GM15510 (cell line): ENCODE data around the gene BCHE.

Experiments used
- POLR2A ChIP-seq: IDR thresholded peaks from 3 replicates; pipeline ENCODE4 v1.6.1; 2011; ENCODE audit warnings: borderline replicate concordance; ENCODE audit not compliant: insufficient read length; ENCODE audit errors: extremely low read depth

BCHE gene

DNA sequence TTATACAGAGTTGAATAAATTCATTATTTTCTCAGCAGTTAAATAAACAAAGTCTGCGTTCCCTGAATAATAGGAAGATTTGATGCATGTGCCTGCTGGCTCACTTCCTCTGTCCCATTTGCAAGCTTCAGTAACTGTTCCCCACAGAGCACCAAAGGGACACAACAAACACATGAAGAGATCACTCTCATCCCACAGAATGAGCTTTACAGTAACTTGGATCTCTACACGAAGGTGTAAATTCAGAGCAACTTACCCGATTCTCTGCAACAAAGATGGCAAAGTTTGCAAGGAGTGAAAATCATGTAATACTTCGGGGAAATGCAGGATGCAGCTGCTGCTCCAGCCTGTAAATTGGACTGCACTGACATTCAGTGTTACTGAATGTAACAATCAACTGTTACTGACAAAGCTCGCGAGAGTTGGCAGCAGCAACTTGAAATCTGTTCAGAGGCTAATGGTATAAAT, at the start of gene BCHE:
BCHE (minus strand) TSS at position 366 of the 468 bp plus-strand sequence. CDS start 6,390 bp downstream, outside the sequence.
- TF ChIP-seq POLR2A = no peak

DNA sequence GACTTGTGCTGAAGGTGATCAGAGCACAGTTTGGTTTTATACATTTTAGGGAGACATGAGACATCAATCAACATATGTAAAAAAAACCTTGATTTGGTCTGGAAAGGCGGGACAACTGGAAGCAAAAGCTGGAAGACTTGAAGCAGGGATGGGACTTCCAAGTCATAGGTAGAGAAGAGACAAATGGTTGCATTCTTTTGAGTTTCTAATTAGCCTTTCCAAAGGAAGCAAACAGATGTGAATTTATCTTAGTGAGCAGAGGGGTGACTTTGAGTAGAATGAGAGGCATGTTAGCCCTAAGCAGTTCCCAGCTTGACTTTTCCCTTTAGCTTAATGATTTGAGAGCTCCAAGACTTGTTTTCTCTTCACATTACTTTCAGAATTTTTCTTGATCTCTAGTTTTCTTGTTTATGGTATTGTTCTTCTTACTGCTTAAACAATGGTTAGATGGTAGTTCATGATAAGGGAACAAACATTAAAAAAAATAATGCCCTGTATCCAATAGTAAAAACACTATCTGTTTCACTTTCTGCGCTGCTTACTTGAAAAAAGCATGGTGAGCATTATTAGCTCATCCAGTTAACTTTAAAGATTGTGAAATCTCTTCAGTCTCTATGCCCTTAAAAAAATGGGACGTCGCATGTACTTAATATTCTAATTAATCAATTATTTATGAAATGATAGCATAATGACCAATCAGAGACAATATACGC, 48.5 kb upstream of the BCHE start:
- no peak for TF ChIP-seq POLR2A

DNA sequence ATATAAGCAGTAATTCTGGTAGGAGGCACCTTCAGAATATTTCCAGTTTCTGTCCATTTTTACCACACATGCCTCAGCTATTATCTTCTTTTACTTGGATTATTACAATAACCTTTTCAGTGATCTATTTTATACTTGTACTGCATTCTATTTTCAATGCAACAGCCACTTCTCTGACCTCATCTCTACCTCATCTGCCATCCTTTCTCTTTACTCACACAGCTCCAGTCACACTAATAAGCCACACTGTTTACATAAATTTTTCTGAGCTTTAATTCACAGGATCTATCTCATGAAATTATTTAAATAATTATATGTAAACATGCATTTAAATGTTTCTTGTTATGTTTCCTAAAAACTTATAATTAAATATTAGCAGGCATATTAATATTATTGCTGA, 47.3 kb upstream of the BCHE start:
- no peak for TF ChIP-seq POLR2A

GRCh38 chr3:165883863-165884478, 46.7 kb upstream of the BCHE start:
- no peak for TF ChIP-seq POLR2A

DNA sequence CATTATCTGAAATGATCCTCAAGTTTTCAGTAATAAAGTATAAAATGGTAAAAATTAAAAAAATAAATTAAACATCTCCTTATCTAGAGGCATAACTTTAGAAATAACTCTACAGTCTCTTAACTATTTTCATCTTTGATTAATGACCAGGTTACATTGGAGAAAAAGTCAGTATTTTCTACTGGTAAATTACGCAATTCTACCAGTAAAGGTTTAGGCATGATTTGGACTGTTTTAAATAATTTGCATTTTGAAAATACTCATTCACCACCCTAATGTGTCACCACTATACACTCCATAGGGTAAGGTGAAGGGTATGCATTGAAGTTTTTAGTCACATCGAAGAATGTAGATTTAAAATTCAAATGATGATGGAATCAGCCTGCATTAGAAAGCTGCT, 45.9 kb upstream of the BCHE start:
- no peak for TF ChIP-seq POLR2A

DNA sequence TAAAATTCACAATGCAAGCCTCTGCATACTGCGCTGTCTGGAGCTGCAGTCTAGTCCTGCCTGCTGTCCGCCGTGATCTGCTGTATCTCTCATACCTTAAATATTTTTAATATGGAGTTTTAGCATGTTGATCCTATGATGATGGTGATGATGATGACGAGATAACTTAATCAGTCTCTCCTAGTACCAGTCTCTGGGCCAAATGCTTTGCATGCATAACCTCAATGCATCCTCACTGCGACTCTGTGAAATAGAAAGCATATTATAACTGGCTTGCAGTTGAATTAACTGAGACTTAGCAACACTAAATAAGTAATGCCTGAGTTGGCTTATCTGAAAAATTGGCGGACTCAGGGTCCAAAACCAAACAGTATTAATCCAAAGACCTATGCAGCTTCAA, 38.4 kb upstream of the BCHE start:
- no peak for TF ChIP-seq POLR2A

DNA sequence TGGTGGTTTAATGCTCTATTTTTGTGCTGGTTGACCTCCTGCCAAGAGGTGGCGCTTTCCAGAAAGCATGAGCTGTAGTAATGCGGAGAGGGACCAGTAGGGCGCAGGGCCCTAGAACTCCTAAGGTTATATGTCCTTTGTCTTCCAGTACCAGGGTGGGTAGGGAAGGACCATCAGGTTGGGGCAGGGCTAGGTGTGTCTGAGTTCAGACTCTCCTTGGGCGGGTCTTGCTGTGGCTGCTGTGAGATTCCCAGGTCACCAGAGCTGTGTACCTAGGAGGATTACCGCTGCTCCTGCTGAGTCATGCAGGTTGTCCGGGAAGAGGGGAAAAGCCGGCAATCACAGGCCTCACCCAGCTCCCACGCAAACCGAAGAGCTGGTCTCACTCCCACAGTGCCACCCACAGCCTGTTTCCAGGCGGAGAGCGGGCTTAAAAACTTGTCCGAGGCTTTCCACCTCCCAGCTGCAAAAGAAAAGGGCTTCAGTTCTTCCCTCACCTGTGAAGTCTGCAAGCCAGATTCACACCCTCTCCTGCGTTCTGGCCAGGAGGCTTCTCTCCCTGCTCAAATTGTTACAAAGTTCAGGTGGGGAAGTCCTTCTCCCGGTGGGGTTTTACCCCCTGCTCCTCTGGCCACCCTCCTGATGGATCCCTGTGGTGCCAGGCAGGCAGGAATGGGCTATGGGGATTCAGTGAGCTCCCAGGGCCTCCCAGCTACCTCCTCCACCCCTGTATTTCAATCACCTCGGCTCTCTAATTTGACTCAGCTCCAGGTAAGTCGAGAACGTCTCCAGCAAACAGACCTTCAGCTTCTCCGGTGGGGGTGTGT, 37.7 kb upstream of the BCHE start:
- no peak for TF ChIP-seq POLR2A

GRCh38 chr3:165868088-165868487, 30.9 kb upstream of the BCHE start:
- TF ChIP-seq POLR2A = no peak

GRCh38 chr3:165859061-165859460, 21.8 kb upstream of the BCHE start:
- TF ChIP-seq POLR2A = no peak

GRCh38 chr3:165855581-165855980, 18.4 kb upstream of the BCHE start:
- TF ChIP-seq POLR2A = no peak

GRCh38 chr3:165854696-165855095, 17.5 kb upstream of the BCHE start:
- TF ChIP-seq POLR2A = no peak

- no peak for TF ChIP-seq POLR2A
These were observed 15.5 kb upstream of the BCHE start for GRCh38 chr3:165852711-165853110.

- TF ChIP-seq POLR2A = no peak
These were observed 15.0 kb upstream of the BCHE start for GRCh38 chr3:165852191-165852590.

DNA sequence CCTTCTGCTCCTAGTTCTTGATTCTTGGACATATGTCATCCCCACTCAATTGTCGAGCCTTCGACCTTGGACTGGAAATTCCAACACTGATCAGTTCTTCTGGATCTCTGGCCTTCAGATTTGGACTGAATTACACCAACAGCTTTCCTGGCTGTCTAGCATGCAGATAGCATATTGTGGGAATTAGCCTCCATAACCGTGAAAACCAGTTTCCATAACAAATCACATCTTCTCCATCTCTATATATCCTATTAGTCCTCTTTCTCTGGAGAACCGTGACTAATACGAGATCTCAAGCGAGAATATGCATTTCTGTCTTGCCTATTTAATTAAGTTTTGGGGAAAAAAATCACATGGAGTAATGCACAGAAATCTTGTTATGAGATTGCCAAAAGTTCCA, 8.8 kb upstream of the BCHE start:
- TF ChIP-seq POLR2A = no peak

GRCh38 chr3:165839296-165840076, 2.3 kb upstream of the BCHE start:
- TF ChIP-seq POLR2A = no peak

DNA sequence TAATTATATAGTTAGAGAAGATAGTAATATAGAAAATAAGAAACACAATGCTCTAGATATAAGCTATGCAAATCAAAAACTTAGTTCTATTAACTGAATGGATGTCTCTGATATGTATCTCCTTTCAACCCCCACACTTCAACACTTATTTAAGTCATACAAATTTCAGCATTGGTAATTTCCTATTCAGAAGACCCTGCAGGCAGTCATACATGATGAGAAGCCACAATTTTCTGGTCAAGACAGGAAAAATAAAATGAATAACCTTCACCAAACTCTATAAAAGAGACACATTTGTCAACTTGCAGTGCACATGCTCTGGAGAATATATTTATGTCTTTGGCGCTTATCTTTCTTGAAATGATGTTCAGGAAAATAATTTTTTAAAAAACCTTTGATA, 578 bp upstream of the BCHE start:
- TF ChIP-seq POLR2A = no peak

- no peak for TF ChIP-seq POLR2A
These were observed 1.8 kb downstream of the BCHE start for GRCh38 chr3:165835431-165835830.
